Stromal cell of bone marrow (primary cell): Measurements from ENCODE around the gene TP63.
"Not testable (repeated sequence)": the region's sequence is repeated elsewhere in the genome, so short reads cannot be mapped to it uniquely, and the experiment has no call there.

Experiments used
- DNase-seq: peaks from one replicate; pipeline ENCODE4 v3.0.0-alpha.2; 2012; ENCODE audit warnings: low read depth

The TP63 gene

DNA sequence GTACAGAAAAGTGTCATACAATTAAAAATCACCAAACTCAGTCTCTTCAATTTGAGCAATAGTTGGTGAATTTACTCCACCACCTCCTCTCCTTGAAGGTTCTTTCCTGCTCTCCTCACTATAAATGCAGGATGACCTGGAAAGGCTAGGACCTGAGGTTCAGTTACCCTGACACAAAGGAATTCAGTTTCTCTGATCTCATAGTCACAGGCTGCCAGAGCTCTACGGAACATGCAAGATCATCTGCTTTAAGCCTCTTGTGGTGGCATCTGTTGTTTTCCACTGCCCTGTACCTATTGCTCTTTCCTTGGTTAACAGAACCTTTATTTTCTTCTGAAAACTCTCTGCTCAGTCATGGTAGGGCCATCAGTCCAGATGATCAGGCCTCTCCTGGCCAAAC lies 4.9 kb upstream of the TP63 start:
- DNase-seq, result no peak

DNA sequence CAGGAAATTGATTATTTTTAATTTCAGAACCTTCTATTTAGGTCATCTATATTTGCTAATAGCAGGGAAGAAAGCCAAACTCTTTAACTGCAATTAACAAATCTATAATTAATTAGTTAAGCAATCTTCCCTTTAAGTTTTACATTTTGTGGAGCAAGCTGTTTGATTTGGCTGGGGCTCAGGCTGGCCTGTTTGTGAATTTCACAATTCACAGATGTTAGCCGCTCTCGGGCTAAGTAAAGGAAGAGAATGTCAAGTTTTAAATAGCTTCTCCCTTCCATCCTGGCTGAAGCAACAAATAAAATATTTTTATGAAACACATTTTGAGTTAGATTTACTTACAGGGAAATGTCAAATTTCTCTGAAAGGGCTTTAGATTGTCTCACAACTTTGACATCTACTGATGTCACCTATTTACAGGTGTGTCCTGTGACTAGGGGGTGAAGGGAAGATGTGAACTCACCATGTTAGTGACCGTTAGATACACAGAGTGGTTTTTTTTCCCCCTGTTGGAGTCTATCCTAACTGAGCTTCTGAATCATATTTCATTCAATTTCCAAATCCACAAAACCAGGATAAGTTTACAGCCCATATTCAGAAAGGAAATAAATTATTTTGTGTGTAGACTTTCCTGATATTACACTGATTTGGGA lies 1.3 kb upstream of the TP63 start:
- DNase-seq, result peak; percentile 48

- peak; percentile 17 for DNase-seq
These were observed 319 bp upstream of the TP63 start for GRCh38 chr3:189630767-189631372.

GRCh38 chr3:189631409-189631808 lies 220 bp downstream of the TP63 start:
- DNase-seq, result no peak

DNA sequence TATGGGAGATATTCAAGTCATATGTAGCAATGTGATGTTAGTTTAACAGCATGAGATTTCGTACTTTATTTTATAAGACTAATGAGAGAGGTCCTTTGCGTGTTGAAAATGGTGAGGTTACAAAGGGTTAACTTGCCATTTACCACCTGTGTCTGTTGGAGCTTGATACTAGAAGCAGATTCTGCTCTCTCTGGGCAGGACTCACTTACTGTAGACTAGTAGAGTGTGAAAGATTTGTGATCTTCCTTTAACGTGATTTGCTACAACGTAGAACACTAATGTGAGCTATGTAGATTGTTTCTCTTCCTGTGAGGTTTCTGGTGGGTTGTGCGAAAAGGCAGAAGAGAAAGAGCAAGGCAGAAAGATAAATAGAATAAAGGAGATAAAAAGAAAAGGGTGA lies 1.1 kb downstream of the TP63 start:
- no peak for DNase-seq

DNA sequence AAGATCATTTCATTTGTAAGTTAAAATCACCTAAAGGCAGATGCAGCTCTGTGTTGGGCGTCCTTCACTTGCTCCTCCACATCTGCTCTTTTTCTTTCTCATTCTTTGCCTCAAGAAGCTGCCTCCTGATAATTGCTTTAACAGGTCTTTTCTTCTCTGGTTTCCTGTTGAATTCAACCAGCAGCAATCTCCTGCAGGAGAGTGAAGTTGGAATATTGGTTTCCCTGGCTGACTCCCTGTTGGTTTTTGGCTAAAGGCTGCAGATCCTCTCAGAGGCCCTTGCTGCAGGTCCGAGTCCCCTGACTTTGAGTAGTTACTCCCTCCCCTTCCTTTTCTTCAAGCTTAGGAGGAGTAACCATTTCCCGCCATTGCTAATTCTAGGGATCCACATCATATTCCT lies 4.2 kb downstream of the TP63 start:
- DNase-seq, result no peak

DNA sequence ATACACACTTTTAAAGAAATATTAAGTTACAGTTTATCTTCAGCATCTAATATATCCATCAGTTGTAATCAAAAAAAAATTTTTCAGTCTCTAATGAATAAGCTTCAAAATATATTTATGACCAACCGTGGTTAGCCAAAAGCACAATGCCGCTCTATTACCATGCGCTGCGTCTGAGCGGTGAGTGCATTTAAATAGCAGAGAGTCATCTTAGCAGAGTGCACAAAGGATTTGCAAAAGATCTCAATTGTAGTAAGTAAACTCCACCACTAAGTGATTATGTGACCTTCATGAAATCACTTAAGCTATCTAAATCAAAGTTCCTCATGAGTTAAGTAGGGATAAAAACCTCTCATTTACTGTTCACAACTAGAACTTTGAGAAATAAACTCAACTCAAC lies 4.9 kb downstream of the TP63 start:
- no peak for DNase-seq

DNA sequence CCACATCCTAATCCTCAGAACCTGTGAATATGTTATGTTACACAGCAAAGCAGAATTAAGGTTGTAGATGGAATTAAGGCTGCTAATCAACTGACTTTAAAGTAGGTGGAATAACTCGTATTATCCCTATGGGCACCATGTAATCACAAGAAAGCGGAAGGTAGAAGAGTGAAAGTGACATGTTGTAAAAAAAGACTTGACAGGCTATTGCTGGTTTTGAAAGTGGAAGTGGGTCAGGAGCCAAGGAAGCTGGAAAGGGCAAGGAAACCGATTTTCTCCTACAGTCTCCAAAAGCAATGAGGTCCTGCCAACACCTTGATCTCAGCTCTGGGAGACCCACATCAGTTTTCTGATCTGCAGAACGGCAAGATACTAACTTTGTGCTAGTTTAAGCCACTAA lies 6.6 kb downstream of the TP63 start:
- no peak for DNase-seq

- no peak for DNase-seq
These were observed 7.3 kb downstream of the TP63 start for GRCh38 chr3:189638276-189639031.

DNA sequence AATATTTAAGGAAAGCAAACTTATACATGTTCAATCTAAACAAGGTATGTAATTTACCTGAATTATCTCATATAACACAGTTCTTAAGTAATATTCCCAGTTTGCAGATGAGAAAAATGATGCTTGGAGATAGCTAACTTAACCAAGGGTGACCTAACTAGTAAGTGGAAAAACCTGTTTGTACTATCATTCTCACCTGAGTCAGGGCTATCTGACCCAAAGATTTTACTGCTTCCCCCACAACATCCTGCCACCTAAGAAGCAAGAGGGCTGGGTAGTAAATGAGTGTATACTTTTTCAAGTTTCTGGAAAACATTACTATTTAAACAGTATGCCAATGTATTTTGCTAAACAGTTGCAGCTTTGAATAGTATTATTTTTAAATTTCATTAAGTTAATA lies 10.6 kb downstream of the TP63 start:
- DNase-seq, result no peak

- DNase-seq, result no peak
These were observed 15.8 kb downstream of the TP63 start for GRCh38 chr3:189646853-189647542.

GRCh38 chr3:189652042-189652441 lies 20.9 kb downstream of the TP63 start:
- no peak for DNase-seq

GRCh38 chr3:189655617-189656016 lies 24.4 kb downstream of the TP63 start:
- DNase-seq, result no peak

GRCh38 chr3:189659571-189659970 lies 28.4 kb downstream of the TP63 start:
- DNase-seq, result no peak

GRCh38 chr3:189664311-189664710 lies 33.1 kb downstream of the TP63 start:
- DNase-seq, result peak; percentile 94

DNA sequence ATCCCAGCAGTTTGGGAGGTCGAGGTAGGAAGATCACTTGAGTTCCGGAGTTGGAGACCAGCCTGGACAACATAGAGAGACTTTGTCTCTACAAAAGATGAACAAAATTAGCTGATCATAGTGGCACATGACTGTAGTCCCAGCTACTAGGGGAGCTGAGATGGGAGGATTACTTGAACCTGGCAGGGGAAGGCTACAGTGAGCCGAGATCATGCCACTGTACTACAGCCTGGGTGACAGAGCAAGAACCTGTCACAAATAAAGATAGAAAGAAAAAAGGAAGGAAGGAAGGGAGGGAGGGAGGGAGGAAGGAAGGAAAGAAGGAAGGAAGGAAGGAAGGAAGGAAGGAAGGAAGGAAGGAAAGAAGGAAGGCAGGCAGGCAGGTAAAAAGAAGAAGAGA lies 41.2 kb downstream of the TP63 start:
- not testable (repeated sequence) for DNase-seq

DNA sequence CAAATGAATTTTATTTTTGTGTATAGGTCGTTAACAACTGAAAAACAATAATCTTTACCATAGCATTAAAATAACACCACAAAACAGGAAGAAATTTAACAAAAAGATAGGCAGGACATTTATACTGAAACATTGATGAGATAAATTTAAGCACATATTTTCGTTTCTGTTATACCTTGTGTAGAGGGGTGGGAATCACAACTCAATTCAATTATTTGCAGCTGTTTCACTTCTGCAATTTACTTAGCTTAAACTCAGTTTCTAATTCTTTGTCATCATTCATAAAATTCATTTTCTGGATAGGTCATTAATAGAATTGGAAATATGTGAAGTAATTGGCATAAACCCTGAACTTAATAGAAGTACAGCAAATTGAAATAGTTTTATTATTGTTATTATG lies 42.3 kb downstream of the TP63 start:
- DNase-seq, result no peak

DNA sequence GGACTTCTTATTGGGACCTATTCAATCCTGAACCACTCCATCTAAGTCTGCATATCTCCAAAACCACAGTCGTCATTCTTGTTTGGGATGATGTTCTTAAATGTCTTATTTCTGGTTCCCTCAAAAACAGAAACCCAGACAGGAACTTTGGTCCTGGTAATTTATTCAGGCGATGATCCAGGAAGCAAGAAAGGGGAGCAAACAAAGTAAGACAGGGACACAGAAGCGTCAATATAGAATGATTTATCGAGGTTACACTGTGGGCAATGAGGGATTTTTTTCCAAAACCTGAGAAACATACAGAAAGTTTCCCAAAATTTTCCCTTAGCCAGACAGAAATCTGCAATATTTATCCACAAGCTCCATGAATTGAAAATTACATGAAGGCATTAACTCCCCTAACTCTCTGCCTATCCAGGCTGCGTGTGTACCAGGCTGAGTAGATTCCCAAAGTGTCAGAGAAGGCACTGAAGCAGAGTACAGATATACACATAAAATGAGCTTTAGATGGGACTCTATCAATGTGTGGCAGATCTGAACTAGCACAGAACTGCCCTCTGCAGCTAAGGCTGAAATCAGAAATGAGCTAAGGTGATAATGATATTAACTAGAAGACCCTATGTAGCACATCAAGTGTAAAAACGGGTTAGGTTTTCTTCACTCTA lies 43.2 kb downstream of the TP63 start:
- DNase-seq, result no peak

- no peak for DNase-seq
These were observed 46.5 kb downstream of the TP63 start for GRCh38 chr3:189677667-189678066.

- no peak for DNase-seq
These were observed 49.5 kb downstream of the TP63 start for GRCh38 chr3:189680723-189681122.

GRCh38 chr3:189683546-189684255 lies 52.5 kb downstream of the TP63 start:
- no peak for DNase-seq

- no peak for DNase-seq
These were observed 53.1 kb downstream of the TP63 start for GRCh38 chr3:189684317-189684716.
